Cardiac fibroblast (primary cell): ENCODE measurements around the gene SLC16A8.
"Not testable (repeated sequence)": the region's sequence is repeated elsewhere in the genome, so short reads cannot be mapped to it uniquely, and the experiment has no call there.

Experiments
- DNase-seq, 2 donors: peaks; one replicate each; pipeline versions ENCODE4 v3.0.0 to v3.0.0-alpha.2; 2010; ENCODE audit warnings: low read depth in 2 of 2
- H3K4me3 ChIP-seq, 2 donors: replicated peaks in 1 of 2; 1 replicate in 1 of 2; 2 replicates in 1 of 2; pipeline ENCODE4 v1.5.1; 2011; ENCODE audit warnings: low read depth in 2 of 2, low read length in 2 of 2, mild to moderate bottlenecking in 2 of 2, moderate library complexity in 1 of 2
- CTCF ChIP-seq: IDR thresholded peaks from one replicate; pipeline ENCODE4 v1.5.1; 2011; ENCODE audit warnings: low read depth, mild to moderate bottlenecking, low read length, inconsistent platforms

The SLC16A8 gene

DNA sequence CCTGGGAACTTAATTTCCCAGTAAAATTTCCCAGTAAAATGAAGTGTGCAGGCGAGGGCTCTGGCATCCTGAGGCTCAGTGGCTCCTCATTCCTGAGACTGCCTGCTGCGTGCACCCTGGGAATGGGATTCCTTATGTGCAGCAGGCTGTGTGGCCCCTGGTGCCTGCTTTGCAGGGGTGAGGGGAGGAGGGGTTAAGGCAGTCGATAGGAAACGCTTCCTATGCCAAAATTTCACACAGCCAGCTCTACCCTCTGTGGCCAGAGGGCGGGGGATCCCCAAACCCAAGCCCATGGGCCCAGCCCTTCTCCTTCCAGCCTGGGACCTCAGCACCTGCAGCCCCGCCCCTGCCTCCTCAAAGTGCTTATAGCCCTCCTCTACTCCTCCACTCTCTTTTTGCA lies 38.6 kb upstream of the SLC16A8 start:
- H3K4me3 ChIP-seq = no peak overlapping the region

DNA sequence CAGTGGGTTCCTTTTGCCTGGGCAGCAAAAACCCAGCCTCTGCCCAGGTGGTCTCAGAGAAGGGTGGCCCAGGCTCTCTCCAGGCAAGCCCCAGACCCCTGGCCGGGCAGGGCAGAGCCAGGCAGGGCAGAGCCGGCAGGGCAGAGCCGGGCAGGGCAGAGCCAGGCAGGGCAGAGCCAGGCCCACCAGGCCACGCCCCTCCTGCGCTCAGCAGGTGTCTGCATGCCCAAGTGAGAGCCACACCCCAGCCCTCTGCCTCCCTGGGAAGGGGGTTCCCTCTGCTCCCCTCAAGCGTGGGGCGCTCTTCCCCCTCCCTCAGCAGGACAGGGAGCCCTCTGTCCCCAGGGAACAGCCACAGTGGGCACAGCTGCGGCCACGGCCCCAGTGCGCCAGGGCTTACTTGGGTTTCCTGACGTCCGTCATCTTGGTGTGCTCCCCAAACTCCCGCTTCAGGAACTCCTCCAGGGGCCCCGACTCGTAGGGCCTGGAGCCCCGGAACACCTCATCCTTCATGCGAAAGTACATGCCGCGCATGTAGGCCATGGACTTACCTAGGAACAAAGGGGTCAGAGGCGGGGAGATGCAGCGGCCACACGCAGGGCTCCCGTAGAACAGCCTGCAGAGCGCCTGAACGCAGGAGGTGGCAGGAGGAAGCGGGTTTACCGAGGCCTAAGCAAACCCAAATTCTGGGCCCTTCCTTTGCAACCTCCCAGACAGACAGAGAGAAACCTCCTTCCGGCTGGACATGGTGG lies 36.6 kb upstream of the SLC16A8 start:
- no peak overlapping the region for H3K4me3 ChIP-seq
- no peak for TF ChIP-seq CTCF
- no peak for DNase-seq

More for the DNA sequence above, 38.6 kb upstream of the SLC16A8 start:
- no peak for TF ChIP-seq CTCF
- DNase-seq = no peak

GRCh38 chr22:38118747-38119146 lies 34.8 kb upstream of the SLC16A8 start:
- DNase-seq, H3K4me3 ChIP-seq: not testable (repeated sequence)

DNA sequence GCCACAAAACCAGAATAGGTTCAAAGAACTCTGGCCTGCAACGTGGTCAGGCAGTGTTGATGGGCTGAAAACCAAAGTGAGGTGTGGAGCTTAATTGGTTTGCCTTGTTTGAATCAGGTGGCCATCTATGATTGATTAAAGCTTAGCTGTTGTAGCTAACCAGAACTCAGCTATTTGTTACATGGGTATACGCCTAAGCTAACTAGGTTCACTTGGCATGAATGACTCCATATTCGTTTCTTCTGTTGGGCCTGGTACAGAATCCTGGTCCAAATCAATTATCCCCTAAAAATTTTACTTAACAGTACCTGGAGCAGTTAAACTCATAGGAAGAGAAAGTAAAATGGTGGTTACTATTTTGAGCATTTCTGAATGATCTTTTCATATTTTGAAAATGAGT lies 34.2 kb upstream of the SLC16A8 start:
- TF ChIP-seq CTCF = no peak

DNA sequence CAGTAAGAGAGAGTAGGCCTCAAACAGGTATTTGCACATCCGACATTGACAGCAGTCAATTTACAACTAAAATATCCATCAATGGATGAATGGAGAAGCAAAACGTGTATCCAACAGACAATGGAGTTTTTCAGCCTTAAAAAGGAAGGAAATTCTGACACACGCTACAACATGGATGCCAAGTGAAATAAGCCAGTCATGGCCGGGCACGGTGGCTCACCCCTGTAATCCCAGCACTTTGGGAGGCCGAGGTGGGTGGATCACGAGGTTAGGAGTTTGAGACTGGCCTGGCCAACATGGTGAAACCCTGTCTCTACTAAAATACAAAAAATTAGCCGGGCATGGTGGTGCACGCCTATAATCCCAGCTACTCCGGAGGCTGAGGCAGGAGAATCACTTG lies 33.6 kb upstream of the SLC16A8 start:
- not testable (repeated sequence) for H3K4me3 ChIP-seq, DNase-seq

More for the DNA sequence above, 34.2 kb upstream of the SLC16A8 start:
- DNase-seq = no peak
- no peak overlapping the region for H3K4me3 ChIP-seq

DNA sequence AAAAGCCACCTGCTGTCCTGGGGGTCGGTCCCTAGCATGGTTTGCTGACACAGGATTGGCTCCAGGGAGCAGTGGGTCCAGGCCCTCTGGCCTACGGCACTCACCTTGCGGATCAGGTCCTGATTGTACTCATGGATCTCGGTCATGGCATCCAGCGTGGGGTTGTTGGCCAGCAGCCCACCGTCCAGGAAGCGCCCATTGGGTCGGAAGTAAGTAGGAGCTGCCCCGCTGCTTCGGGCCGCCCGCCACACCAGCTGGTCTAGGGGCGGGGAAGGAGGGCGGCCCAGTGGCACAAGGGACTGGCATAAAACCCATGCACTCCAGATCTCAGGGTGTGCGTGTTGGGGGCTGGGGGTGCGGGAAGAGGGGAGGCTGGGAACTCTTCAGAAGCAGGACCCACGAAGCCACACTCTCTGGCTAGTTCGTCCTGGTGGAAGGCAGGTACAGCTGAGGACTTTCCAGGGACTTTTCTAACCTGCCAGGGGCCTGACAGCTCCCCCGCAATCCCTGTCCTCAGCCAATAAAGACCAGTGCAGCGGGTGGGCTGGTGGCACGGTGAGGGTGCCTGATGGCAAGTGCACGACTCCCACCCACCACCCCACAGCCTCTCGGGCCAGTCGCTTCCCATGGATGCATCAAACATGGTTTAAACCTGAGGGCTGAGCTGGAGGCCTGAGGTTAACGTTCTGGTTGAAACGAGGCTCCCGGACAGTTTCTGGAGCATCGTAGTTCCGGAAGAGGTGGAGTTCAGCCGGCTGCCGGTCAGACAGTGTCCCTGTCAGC lies 31.6 kb upstream of the SLC16A8 start:
- no peak for TF ChIP-seq CTCF
- H3K4me3 ChIP-seq = no peak overlapping the region
- no peak for DNase-seq

GRCh38 chr22:38114484-38115398 lies 30.8 kb upstream of the SLC16A8 start:
- H3K4me3 ChIP-seq = no peak overlapping the region
- DNase-seq = peak; percentile 87 to 91
- peak; percentile 99 for TF ChIP-seq CTCF
